Fibroblast of skin of back (primary cell): ENCODE data around the gene LUC7L3.
"Not testable (repeated sequence)": the region's sequence is repeated elsewhere in the genome, so short reads cannot be mapped to it uniquely, and the experiment has no call there.

Experiments
- DNase-seq: peaks from one replicate; pipeline ENCODE4 v3.0.0-alpha.2; 2013

The LUC7L3 gene

GRCh38 chr17:50710650-50711049, 8.8 kb upstream of the LUC7L3 start:
- no peak for DNase-seq

GRCh38 chr17:50712641-50713040, 6.8 kb upstream of the LUC7L3 start:
- DNase-seq = no peak

DNA sequence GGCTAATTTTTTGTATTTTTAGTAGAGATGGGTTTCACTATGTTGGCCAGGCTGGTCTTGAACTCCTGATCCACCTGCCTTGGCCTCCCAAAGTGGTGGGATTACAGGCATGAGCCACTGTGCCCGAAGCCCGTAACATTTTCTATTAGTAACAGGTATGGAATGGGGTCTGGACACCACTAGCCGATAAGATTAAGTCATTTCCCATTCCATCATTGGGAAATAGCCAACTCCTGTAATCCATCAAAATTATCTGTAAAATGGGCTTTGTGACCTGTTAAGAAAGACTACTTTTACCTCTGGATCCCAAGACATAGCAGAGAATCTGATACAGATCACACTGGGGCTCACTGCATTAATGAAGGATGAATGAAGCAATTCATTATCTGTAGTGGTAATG, 3.9 kb upstream of the LUC7L3 start:
- DNase-seq = no peak

GRCh38 chr17:50719924-50720794, 756 bp downstream of the LUC7L3 start:
- DNase-seq = no peak

- no peak for DNase-seq
These were observed 2.0 kb downstream of the LUC7L3 start for GRCh38 chr17:50721194-50722010.

DNA sequence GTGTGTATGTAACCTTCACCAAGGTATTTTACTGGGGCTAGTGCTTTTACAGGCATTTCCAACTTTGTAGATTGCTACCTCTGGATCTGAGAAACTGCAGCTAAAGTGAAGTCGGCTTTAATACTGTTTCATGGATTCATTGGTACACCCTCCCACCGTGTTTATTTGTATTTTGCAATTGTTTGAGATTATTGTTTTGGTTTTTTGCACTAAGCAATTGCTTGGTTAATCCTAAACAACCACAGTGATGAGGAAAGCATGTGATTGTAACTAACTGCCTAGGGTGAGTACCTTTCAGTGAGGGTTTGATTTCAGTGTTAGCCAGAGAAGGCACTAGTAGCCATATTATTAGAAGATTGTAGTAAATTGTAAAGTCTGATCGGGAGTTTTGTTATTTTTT, 3.3 kb downstream of the LUC7L3 start:
- no peak for DNase-seq

DNA sequence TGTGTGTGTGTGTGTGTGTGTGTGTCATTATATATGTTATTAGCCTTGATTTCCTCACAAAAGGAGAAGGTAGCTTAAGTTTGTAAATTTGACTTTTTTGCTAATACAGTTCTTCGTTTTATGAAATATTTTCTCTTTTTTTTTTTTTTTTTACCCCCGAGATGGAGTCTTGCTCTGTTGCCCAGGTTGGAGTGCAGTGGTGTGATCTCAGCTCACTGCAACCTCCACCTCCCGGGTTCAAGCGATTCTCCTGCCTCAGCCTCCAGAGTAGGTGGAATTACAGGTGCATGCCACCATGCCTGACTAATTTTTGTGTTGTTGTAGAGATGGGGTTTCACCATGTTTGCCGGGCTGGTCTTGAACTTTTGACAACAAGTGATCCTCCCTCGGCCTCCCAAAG, 5.2 kb downstream of the LUC7L3 start:
- not testable (repeated sequence) for DNase-seq

GRCh38 chr17:50725769-50726655, 6.6 kb downstream of the LUC7L3 start:
- no peak for DNase-seq

DNA sequence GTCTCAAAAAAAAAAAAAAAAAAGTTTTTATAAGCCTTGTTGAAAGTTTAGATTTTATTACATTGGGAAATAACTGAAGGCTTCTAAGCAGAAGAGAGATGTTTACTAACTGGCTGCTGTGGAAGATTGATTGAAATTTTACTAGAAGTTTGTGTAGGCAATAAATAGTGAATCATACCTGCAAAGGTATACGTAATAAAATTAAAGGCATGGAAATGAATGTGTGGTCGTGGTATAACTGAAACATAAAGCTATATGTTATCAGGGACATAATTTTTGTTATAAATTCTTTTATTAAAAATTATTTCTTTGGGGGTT, 8.7 kb downstream of the LUC7L3 start:
- DNase-seq = no peak

DNA sequence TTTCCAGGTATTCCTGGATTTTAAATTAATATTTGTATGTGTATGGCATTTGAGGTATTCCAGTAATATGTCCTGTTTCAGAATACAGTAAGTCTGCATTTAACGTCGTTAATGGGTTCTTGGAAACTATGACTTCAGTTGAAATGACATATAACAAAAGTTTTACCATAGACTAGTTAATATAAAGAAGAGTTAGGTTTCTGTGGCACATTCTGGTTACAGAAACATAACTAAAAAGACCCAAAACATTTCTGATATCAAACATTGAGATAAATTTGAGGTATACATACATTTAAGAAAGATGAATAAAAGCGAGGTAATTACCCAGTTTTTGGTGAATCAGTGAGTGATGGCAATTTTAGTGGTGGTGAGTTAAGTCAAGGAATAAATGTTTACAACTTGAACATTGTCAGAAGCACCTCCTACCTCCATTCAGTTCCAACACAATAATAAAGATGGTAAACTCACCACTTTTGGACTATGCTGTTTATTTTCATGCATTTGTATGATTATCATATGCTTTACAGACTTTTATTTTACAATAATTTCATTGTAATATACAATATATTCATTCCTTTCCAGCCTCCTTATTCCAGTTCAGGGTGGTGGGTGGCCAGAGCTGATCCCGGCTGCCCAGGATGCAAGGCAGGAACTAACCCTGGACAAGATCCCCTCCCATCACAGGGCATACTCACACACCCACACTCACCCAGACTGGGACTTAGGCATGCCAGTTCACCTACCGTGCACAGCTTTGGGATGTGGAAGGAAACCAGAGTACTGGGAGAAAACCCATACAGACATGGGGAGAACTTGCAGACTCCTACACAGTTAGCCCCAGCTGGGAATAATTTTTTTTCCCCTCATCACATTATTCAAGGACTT, 9.7 kb downstream of the LUC7L3 start:
- DNase-seq = no peak

DNA sequence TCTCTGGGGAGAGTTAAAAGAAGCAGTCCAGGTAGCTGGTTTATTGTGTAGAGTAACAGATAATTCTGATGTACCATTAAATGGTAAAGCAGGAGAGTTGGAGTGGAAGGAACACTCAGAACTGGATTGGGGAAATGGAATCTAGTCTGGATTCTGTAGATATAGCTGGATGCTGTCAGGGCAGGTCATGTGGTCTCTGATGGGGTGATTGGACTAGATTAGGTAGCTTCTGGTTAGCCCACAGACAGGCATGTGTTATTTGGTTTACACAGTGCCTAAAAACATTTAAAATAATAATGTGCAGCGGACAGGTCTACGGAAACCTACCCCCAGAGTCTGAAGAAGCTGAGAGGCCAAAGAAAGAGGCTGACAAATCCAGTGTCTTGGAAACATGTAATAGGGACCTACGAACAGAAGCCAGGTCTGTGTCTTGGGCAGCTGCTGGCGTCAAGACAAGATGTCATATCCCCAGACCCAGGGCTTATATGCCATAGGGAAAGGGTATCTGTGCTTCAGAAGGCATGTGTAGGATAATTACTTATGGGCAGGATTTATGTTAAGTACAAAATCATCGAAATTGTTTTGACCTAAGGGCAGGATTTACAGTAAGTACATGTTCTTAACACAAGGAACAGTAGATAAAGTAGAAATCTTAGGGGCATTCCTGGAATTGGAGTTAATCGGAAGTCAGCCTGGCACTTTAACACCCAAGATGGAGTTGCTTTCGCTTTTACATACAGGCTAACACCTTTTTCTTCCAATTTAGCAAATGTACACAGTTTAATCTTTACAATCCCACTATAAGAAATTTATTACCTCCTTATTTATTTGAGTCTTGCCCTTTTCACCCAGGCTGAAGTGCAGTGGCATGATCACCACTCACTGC, 12.4 kb downstream of the LUC7L3 start:
- DNase-seq = no peak

DNA sequence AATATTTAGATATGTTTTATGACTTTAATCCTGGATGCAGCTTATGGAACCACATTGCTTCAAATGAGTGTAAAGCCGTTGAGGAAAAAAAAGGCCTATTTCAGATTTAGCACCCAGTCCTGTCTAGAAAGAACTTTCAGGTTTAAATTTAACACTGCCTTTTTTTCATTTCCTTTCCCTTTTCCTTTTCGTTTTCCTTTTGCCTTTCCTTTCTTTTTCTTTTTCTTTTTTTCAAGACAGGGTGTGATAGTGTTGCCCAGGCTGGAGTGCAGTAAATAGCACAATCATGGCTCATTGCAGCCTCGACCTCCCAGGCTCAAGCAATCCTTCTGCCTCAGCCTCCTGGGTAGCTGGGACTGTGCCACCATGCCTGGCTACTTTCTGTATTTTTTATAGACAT, 15.9 kb downstream of the LUC7L3 start:
- no peak for DNase-seq

GRCh38 chr17:50737118-50737698, 17.8 kb downstream of the LUC7L3 start:
- no peak for DNase-seq

DNA sequence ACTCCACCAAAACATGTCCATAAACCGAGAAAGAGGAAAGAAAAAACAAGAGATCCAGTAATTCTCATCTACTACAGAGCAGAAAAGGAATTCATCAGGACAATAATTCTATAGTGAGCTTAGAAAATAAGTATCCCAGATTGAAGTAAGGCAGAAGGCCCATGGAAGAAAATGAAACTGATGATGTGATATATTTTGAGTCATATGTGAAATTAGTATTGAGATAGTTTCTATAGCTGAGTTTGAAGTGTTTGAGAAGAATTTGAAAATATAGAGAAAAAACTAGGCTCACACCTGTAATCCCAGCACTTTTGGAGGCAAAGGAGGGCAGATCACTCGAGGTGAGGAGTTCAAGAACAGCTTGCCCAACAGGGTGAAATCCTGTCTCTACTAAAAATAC, 19.7 kb downstream of the LUC7L3 start:
- DNase-seq = no peak

DNA sequence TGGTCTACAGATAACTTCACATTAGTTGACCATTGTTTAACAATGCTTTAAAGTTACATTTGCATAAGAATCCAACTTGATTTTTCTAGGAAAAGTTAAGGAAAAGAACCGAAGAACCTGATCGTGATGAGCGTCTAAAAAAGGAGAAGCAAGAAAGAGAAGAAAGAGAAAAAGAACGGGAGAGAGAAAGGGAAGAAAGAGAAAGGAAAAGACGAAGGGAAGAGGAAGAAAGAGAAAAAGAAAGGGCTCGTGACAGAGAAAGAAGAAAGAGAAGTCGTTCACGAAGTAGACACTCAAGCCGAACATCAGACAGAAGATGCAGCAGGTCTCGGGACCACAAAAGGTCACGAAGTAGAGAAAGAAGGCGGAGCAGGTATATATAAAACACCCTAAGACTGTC, 26.2 kb downstream of the LUC7L3 start:
- no peak for DNase-seq

GRCh38 chr17:50749245-50749644, 29.8 kb downstream of the LUC7L3 start:
- DNase-seq = no peak

- no peak for DNase-seq
These were observed 35.1 kb downstream of the LUC7L3 start for GRCh38 chr17:50754521-50754920.

GRCh38 chr17:50758524-50758923, 39.1 kb downstream of the LUC7L3 start:
- DNase-seq = no peak

GRCh38 chr17:50758989-50759544, 39.7 kb downstream of the LUC7L3 start:
- DNase-seq = no peak

GRCh38 chr17:50762177-50762576, 42.8 kb downstream of the LUC7L3 start:
- DNase-seq = no peak
